A549 (cell line): ENCODE measurements around the gene ARL15. TPM values are rescaled to one million over a fixed set of nuclear protein-coding genes. Genes with fewer than 3 reads are reported as not detected.

Source experiments
- ATAC-seq, 2 experiments: fragments of 200-7000 bp in 1 of 2; fragments of >200 bp in 1 of 2; cut with Nextera tagmentation in 1 of 2; cut with Tn5 transposase in 1 of 2; 3 replicates each; pipeline versions ENCODE4 v1.8.0 to v1.9.1; 2018 to 2020; ENCODE audit warnings: mild to moderate bottlenecking in 1 of 2, moderate library complexity in 1 of 2
- CTCF ChIA-PET: fragments of 300-600 bp; sonication (Branson Sonifier 250); formaldehyde crosslinking; extraction: SDS; loops from one replicate; lab custom pipeline; 2021; ENCODE audit warnings: antibody characterized with exemption, inconsistent platforms; lab: Yijun Ruan, JAX
- POLR2A ChIA-PET: fragments of 350-600 bp; formaldehyde crosslinking; extraction: SDS; loops from one replicate; lab custom pipeline; 2021; ENCODE audit warnings: antibody characterized with exemption, inconsistent platforms; lab: Yijun Ruan, JAX
- DNase-seq, 2 experiments: peaks; one replicate each; pipeline versions ENCODE4 v3.0.0 to v3.0.0-alpha.2; 2011 to 2016; ENCODE audit warnings: low read depth in 1 of 2, low spot score in 1 of 2
- FAIRE-seq: peaks from 2 replicates; lab custom pipeline; 2011; peaks lifted over from hg19 to GRCh38; lab: Jason Lieb, UNC
- H3K27ac ChIP-seq, 2 experiments: fragments of >200 bp; sonication (Bioruptor Twin); formaldehyde crosslinking; 3 replicates each; pipeline ENCODE4 v1.5.1; 2016 to 2017
- H3K4me1 ChIP-seq: fragments of >200 bp; sonication (Bioruptor Twin); formaldehyde crosslinking; 3 replicates; pipeline ENCODE4 v1.6.1; 2016
- H3K4me2 ChIP-seq: fragments of >200 bp; sonication (Bioruptor Twin); formaldehyde crosslinking; 3 replicates; pipeline ENCODE4 v1.6.1; 2016
- H3K4me3 ChIP-seq: fragments of >200 bp; sonication (Bioruptor Twin); formaldehyde crosslinking; 3 replicates; pipeline ENCODE4 v1.5.1; 2016
- H3K9me3 ChIP-seq: fragments of >200 bp; sonication (Bioruptor Twin); formaldehyde crosslinking; 3 replicates; pipeline ENCODE4 v1.6.1; 2016
- BHLHE40 ChIP-seq: IDR thresholded peaks from 2 replicates; pipeline ENCODE4 v1.6.1; 2012; ENCODE audit warnings: low read depth, low read length, inconsistent platforms
- CEBPB ChIP-seq, 2 experiments: fragments of >200 bp in 1 of 2; sonication (Bioruptor Twin) in 1 of 2; formaldehyde crosslinking in 1 of 2; IDR thresholded peaks; 2 replicates each; pipeline ENCODE4 v1.6.1; 2012 to 2016
- CHD2 ChIP-seq: fragments of 150-350 bp; IDR thresholded peaks from 2 replicates; pipeline ENCODE4 v1.6.1; 2014; ENCODE audit warnings: low read length; ENCODE audit not compliant: partially characterized antibody
- EHF ChIP-seq: fragments of 250-450 bp; sonication (Bioruptor Pico); IDR thresholded peaks from 2 replicates; pipeline ENCODE4 v1.5.0; 2020; ENCODE audit warnings: mild to moderate bottlenecking
- EP300 ChIP-seq, 2 experiments: fragments of >200 bp; sonication (Bioruptor Twin); formaldehyde crosslinking; IDR thresholded peaks; 2 replicates in 1 of 2; 3 replicates in 1 of 2; pipeline ENCODE4 v1.6.1; 2016 to 2017
- ESRRA ChIP-seq: fragments of 150-350 bp; IDR thresholded peaks from 2 replicates; pipeline ENCODE4 v1.6.1; 2014; ENCODE audit warnings: mild to moderate bottlenecking, low read length, borderline replicate concordance
- FOXS1 ChIP-seq: fragments of 250-450 bp; sonication (Bioruptor Pico); IDR thresholded peaks from 2 replicates; pipeline ENCODE4 v1.5.0; 2020; ENCODE audit warnings: mild to moderate bottlenecking, moderate library complexity
- HOXB5 ChIP-seq: fragments of 250-450 bp; sonication (Bioruptor Pico); IDR thresholded peaks from 2 replicates; pipeline ENCODE4 v1.5.0; 2020; ENCODE audit warnings: mild to moderate bottlenecking, moderate library complexity
- JUNB ChIP-seq: fragments of >200 bp; sonication (Bioruptor Twin); formaldehyde crosslinking; IDR thresholded peaks from 2 replicates; pipeline ENCODE4 v1.6.1; 2016
- MAX ChIP-seq: IDR thresholded peaks from 2 replicates; pipeline ENCODE4 v1.6.1; 2012
- MAZ ChIP-seq: fragments of 150-350 bp; IDR thresholded peaks from 2 replicates; pipeline ENCODE4 v1.6.1; 2014; ENCODE audit warnings: antibody characterized with exemption, low read depth, low read length, borderline replicate concordance
- PBX3 ChIP-seq: IDR thresholded peaks from 2 replicates; pipeline ENCODE4 v1.6.1; 2012
- PHF8 ChIP-seq: fragments of 200-600 bp; sonication (generic); IDR thresholded peaks from 2 replicates; pipeline ENCODE4 v1.6.1; 2016; ENCODE audit warnings: low read depth, mild to moderate bottlenecking, antibody characterized with exemption, moderate library complexity, borderline replicate concordance
- RCOR1 ChIP-seq: fragments of 150-350 bp; IDR thresholded peaks from 2 replicates; pipeline ENCODE4 v1.6.1; 2014; ENCODE audit warnings: antibody characterized with exemption, low read length, low read depth
- RFX5 ChIP-seq: fragments of 450-650 bp; IDR thresholded peaks from 2 replicates; pipeline ENCODE4 v1.7.1; 2014; ENCODE audit warnings: antibody characterized with exemption, mild to moderate bottlenecking, moderate library complexity
- SMC3 ChIP-seq: fragments of >200 bp; sonication (Bioruptor Twin); formaldehyde crosslinking; IDR thresholded peaks from 3 replicates; pipeline ENCODE4 v1.6.1; 2018; ENCODE audit warnings: inconsistent platforms
- TFCP2L1 ChIP-seq: fragments of 250-450 bp; sonication (Bioruptor Pico); IDR thresholded peaks from 2 replicates; pipeline ENCODE4 v1.5.0; 2021; ENCODE audit warnings: mild to moderate bottlenecking
- USF2 ChIP-seq: fragments of 450-650 bp; IDR thresholded peaks from 2 replicates; pipeline ENCODE4 v1.6.1; 2014; ENCODE audit warnings: antibody characterized with exemption
- ZFP36 ChIP-seq: fragments of 450-650 bp; IDR thresholded peaks from 2 replicates; pipeline ENCODE4 v1.6.1; 2014; ENCODE audit warnings: borderline replicate concordance; ENCODE audit not compliant: partially characterized antibody
- ZNF302 ChIP-seq: fragments of 250-450 bp; sonication (Bioruptor Pico); IDR thresholded peaks from 2 replicates; pipeline ENCODE4 v1.9.0; 2021; ENCODE audit warnings: inconsistent platforms, mild to moderate bottlenecking, moderate library complexity
- WGBS: methylation state at CpG from one replicate; pipeline ENCODE4 v1.1.6; 2017; ENCODE audit errors: missing lambda C conversion rate; 5-methylcytosine and 5-hydroxymethylcytosine counted together
- polyA plus RNA-seq, 4 experiments: library from polyadenylated mRNA; depleted of rRNA in 3 of 4; stranded (reverse); fragments of >200 nt; fragmentation: RNase III in 1 of 4; extraction: RNeasy Plus Mini Kit Qiagen cat#74134 plus additional on column Dnase treatment in 1 of 4; gene quantifications; 2 replicates in 3 of 4; 3 replicates in 1 of 4; pipeline ENCODE4 v1.2.3, GENCODE V29; 2011 to 2017
- TF ChIP-seq, protein P1 (sequence below): fragments of 150-350 bp; IDR thresholded peaks from 2 replicates; pipeline ENCODE4 v1.6.1; 2014; ENCODE audit warnings: low read depth, mild to moderate bottlenecking, low read length
- TF ChIP-seq, protein P2 (sequence below): fragments of >200 bp; sonication (Bioruptor Twin); formaldehyde crosslinking; IDR thresholded peaks from 3 replicates; pipeline ENCODE4 v1.5.1; 2016
- TF ChIP-seq, protein P3 (sequence below): fragments of 250-450 bp; sonication (Bioruptor Pico); IDR thresholded peaks from 2 replicates; pipeline ENCODE4 v1.5.0; 2021; ENCODE audit warnings: mild to moderate bottlenecking, moderate library complexity, borderline replicate concordance

ARL15 gene
- polyA plus RNA-seq, 2 of the 4 experiments (the other 2 are of a cell fraction), result 11.8 to 12.1 TPM

DNA sequence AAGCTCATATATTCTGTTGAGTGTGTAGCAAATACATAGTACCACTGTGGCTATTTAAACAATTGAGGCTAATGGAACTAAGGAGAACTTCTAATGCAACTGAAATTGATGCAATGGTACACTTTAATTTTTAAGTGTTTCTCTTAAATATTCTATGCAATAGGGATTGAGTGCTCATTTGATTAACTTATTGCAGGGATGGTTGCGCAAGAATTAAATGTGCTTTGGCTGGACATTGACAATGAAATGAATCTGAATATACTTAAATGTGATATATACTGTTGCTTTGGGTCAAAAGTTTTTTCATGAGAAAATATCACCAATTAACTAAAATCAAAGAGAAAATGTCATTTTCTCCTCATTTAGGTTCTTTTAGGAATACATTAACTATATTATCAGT lies 227.1 kb downstream of the ARL15 start:
- H3K4me1 ChIP-seq, result peaks cover 4% of the 10 kb centered on the region; the same call in 1 of the 3 replicates
- no peak overlapping the region for H3K4me2 ChIP-seq
- H3K4me3 ChIP-seq, result no peak overlapping the region
- ChIA-PET POLR2A (no interaction called here), CTCF (no interaction called here)
- no peak overlapping the region for H3K27ac ChIP-seq
- H3K9me3 ChIP-seq, result no peaks in the 10 kb centered on the region
- DNase-seq (no peak), ATAC-seq (no peak), FAIRE-seq (no peak)
- TF ChIP-seq CEBPB (IDR thresholded peaks at IDR 0.05) (peak; percentile 62 to 73; a peak in 3 of 4 replicates), EHF (CRISPR knock-in tag) (no peak)
- WGBS, result 93% methylated on average over 1 of the region's 1 CpG

GRCh38 chr5:54081415-54081814 lies 229.0 kb downstream of the ARL15 start:
- H3K27ac ChIP-seq, result no peak overlapping the region
- H3K4me3 ChIP-seq, result no peak overlapping the region
- H3K4me2 ChIP-seq, result no peak overlapping the region
- DNase-seq, result no peak
- POLR2A ChIA-PET, result no interaction called here
- CTCF ChIA-PET, result no interaction called here
- H3K9me3 ChIP-seq, result no peaks in the 10 kb centered on the region
- H3K4me1 ChIP-seq, result peaks cover 4% of the 10 kb centered on the region; the same call in 1 of the 3 replicates
- 88% methylated on average over 1 of the region's 1 CpG for WGBS
- no peak for FAIRE-seq
- TF ChIP-seq BHLHE40 (no peak), TFCP2L1 (CRISPR knock-in tag) (no peak), RFX5 (no peak), CHD2 (no peak)
- TF ChIP-seq, protein P1, sequence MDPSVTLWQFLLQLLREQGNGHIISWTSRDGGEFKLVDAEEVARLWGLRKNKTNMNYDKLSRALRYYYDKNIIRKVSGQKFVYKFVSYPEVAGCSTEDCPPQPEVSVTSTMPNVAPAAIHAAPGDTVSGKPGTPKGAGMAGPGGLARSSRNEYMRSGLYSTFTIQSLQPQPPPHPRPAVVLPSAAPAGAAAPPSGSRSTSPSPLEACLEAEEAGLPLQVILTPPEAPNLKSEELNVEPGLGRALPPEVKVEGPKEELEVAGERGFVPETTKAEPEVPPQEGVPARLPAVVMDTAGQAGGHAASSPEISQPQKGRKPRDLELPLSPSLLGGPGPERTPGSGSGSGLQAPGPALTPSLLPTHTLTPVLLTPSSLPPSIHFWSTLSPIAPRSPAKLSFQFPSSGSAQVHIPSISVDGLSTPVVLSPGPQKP, result no peak
- ATAC-seq, result no peak

DNA sequence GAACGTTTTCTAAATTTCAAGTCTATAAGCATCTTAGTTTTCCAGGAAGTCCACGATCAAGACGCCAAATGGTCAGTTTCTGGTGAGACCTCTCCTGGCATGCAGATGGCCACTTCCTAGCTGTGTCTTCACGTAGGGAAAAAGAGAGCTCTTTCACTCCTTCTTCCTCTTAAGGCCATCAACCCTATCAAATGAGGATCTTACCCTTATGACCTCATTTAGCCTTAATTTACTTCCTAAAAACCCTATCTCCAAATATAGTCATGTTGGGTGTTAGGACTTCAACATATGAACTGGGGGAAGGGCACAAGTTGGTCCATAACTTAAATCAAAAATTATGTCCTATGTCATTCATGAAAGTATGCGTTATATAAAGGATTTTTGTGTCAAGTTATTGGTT lies 229.5 kb downstream of the ARL15 start:
- DNase-seq, result no peak
- Histone ChIP-seq H3K27ac (no peak overlapping the region), H3K4me1 (peaks cover 4% of the 10 kb centered on the region; the same call in 1 of the 3 replicates), H3K9me3 (no peaks in the 10 kb centered on the region), H3K4me2 (no peak overlapping the region), H3K4me3 (no peak overlapping the region)
- no peak for FAIRE-seq
- CTCF ChIA-PET, result no interaction called here
- WGBS, result 88% methylated on average over 5 of the region's 5 CpGs
- POLR2A ChIA-PET, result no interaction called here
- no peak for ATAC-seq
- TF ChIP-seq RFX5, result no peak
- TF ChIP-seq, protein P2, sequence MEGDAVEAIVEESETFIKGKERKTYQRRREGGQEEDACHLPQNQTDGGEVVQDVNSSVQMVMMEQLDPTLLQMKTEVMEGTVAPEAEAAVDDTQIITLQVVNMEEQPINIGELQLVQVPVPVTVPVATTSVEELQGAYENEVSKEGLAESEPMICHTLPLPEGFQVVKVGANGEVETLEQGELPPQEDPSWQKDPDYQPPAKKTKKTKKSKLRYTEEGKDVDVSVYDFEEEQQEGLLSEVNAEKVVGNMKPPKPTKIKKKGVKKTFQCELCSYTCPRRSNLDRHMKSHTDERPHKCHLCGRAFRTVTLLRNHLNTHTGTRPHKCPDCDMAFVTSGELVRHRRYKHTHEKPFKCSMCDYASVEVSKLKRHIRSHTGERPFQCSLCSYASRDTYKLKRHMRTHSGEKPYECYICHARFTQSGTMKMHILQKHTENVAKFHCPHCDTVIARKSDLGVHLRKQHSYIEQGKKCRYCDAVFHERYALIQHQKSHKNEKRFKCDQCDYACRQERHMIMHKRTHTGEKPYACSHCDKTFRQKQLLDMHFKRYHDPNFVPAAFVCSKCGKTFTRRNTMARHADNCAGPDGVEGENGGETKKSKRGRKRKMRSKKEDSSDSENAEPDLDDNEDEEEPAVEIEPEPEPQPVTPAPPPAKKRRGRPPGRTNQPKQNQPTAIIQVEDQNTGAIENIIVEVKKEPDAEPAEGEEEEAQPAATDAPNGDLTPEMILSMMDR, result no peak
- TF ChIP-seq HOXB5 (CRISPR knock-in tag), result no peak
- TF ChIP-seq PHF8, result no peak
- TF ChIP-seq MAX, result no peak
- TF ChIP-seq ZFP36, result no peak

- 50% methylated on average over 2 of the region's 2 CpGs for WGBS
- no peak overlapping the region for H3K27ac ChIP-seq
- DNase-seq, result no peak
- H3K4me3 ChIP-seq, result no peak overlapping the region
- ChIA-PET POLR2A (no interaction called here), CTCF (interaction anchor here (1.0 to 1.8 kb wide), 2 partner anchors 8 to 163 kb away, joined by 3 to 5 read pairs; no protein-coding TSS in a partner anchor)
- no peak overlapping the region for H3K4me2 ChIP-seq
- no peak for FAIRE-seq
- no peak for ATAC-seq
- peaks cover 7% of the 10 kb centered on the region; the same call in 1 of the 3 replicates for H3K4me1 ChIP-seq
- H3K9me3 ChIP-seq, result no peaks in the 10 kb centered on the region
- no peak for TF ChIP-seq MAZ
- no peak for TF ChIP-seq SMC3
- TF ChIP-seq USF2, result no peak
- TF ChIP-seq PBX3, result no peak
- TF ChIP-seq ESRRA, result no peak
- no peak for TF ChIP-seq JUNB
- no peak for TF ChIP-seq FOXS1 (CRISPR knock-in tag)
- TF ChIP-seq RCOR1, result no peak
- TF ChIP-seq ZNF302 (CRISPR knock-in tag), result no peak
- no peak for TF ChIP-seq RFX5
- TF ChIP-seq EP300 (IDR thresholded peaks at IDR 0.05), result no peak
- TF ChIP-seq, protein P3, sequence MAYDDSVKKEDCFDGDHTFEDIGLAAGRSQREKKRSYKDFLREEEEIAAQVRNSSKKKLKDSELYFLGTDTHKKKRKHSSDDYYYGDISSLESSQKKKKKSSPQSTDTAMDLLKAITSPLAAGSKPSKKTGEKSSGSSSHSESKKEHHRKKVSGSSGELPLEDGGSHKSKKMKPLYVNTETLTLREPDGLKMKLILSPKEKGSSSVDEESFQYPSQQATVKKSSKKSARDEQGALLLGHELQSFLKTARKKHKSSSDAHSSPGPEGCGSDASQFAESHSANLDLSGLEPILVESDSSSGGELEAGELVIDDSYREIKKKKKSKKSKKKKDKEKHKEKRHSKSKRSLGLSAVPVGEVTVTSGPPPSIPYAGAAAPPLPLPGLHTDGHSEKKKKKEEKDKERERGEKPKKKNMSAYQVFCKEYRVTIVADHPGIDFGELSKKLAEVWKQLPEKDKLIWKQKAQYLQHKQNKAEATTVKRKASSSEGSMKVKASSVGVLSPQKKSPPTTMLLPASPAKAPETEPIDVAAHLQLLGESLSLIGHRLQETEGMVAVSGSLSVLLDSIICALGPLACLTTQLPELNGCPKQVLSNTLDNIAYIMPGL (CRISPR knock-in tag), result no peak
- TF ChIP-seq MAX, result no peak
- TF ChIP-seq PHF8, result no peak
Measured at GRCh38 chr5:54073735-54074134, 236.6 kb downstream of the ARL15 start.
